IPS-18c (cell line): ENCODE data around the gene INSM1.

Experiments used
- H3K4me3 ChIP-seq: 2 replicates; pipeline ENCODE4 v1.7.0; 2013; ENCODE audit warnings: low read depth, mild to moderate bottlenecking, low read length, moderate library complexity; ENCODE audit not compliant: insufficient read depth
- H3K9me3 ChIP-seq: one replicate; pipeline ENCODE4 v1.6.1; 2013; ENCODE audit warnings: mild to moderate bottlenecking, low read length, moderate library complexity; ENCODE audit not compliant: control insufficient read depth, insufficient read depth

The INSM1 gene

GRCh38 chr20:20371083-20371482 lies 3.2 kb downstream of the INSM1 start:
- Histone ChIP-seq H3K4me3 (no peak overlapping the region), H3K9me3 (no peaks in the 10 kb centered on the region)

DNA sequence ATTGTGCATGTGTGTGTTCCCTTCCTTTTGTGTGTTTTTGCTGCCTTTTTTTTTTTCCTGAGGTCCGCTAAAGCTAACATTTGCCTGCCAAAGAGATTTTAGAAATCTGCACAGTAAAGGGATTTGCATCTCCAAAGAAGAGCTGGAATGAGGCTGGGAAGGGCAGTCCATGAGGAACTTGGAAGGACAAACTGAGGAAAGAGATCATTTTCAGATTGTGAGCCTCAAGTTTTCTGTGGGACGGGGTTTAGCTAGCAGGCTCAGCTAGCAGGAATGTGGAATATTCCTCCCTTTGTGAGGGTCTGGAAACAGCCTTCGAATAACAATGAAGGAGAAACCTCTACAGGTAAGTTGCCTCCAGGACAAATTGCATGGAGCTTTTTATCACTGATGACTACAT lies 3.8 kb downstream of the INSM1 start:
- Histone ChIP-seq H3K9me3 (no peaks in the 10 kb centered on the region), H3K4me3 (no peak overlapping the region)

- Histone ChIP-seq H3K9me3 (no peaks in the 10 kb centered on the region), H3K4me3 (no peak overlapping the region)
Observed at GRCh38 chr20:20373091-20373571, 5.2 kb downstream of the INSM1 start.

- peaks cover under 1% of the 10 kb centered on the region for H3K9me3 ChIP-seq
- H3K4me3 ChIP-seq = no peak overlapping the region
Observed at GRCh38 chr20:20375862-20376261, 8.0 kb downstream of the INSM1 start.

DNA sequence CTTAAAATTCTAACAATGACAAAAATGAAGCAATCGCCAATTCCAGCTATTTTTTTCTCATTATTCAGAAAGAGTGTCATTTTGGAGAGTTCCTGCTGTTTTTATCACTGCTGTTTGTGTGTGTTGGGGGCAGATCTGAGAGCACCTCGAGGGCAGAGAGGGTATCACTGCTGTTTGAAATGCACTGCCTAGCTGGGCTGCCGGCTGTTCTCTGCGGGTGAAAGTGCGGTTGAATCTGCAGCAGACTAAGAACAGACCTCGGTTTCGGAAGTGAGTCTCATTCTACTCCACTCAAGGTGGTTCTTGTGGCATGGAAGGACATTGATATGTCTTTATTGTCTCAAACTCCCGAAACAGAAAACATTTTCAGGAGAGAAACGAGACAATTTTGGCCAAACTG lies 18.3 kb downstream of the INSM1 start:
- no peak overlapping the region for H3K4me3 ChIP-seq
- no peaks in the 10 kb centered on the region for H3K9me3 ChIP-seq

- H3K9me3 ChIP-seq = no peaks in the 10 kb centered on the region
- no peak overlapping the region for H3K4me3 ChIP-seq
Observed at GRCh38 chr20:20390393-20390792, 22.5 kb downstream of the INSM1 start.

DNA sequence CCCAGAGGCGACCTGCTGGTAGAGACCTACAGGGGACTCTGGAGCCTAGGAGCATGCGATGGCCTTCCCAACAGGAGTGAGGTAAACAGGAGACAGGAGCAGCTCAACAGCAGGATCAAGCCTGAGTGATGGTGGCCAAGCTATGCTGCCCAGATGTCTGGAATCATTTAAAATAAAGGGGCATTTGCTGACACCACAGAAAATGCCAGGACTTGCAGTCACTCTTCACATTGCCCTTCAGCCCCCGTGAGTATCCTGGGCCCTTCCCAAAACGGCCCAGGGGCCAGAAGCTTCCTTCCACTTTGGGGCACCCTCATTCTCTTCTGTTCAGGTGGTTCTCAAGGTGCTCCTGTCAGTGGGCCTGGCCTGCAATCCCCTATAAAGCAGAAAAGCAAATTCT lies 23.2 kb downstream of the INSM1 start:
- Histone ChIP-seq H3K9me3 (no peaks in the 10 kb centered on the region), H3K4me3 (no peak overlapping the region)

- no peak overlapping the region for H3K4me3 ChIP-seq
- H3K9me3 ChIP-seq = no peaks in the 10 kb centered on the region
Observed at GRCh38 chr20:20391766-20392165, 23.9 kb downstream of the INSM1 start.

DNA sequence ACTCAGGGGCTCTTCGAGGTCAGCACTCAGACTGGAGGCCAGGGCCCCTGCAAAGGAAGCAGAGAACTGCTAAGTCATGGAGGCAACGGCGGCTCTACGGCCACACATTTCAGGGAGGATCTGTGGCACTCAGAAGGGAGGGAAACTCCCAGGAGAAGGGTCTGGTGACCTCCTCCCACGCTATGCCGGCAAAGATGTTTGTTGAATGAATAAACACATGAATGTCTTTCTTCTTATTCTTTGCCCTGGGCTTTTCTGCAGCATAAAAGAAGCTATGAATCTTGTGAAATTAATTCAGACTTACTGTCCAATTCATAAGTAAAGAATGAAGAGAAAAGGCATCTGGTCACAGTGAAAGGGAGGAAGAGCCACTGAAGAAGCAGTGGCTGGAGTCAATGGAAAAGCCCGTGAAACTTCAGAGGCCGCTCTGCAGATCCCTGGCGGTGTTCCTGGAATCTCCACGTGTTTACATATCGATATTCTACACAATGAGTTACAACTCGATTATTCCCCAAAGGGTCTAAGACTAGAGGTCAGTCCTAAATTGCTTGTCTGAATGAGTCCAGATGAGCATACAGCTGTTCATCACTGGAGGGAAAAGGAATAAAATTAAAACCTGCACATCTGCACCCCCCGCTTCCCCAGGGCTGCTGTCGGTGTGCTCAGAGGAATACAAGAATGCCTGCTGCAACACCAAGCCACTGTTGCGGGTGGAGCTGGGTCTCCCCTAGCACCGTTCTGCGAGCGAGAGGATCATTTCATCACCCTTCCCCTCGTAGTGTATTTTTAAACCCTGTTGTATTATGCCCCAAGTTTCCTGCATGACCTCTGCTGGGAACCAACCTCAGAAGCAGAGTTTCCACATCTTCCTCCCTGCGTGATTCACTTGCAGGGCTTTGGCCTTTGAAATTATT lies 25.6 kb downstream of the INSM1 start:
- Histone ChIP-seq H3K9me3 (no peaks in the 10 kb centered on the region), H3K4me3 (no peak overlapping the region)

DNA sequence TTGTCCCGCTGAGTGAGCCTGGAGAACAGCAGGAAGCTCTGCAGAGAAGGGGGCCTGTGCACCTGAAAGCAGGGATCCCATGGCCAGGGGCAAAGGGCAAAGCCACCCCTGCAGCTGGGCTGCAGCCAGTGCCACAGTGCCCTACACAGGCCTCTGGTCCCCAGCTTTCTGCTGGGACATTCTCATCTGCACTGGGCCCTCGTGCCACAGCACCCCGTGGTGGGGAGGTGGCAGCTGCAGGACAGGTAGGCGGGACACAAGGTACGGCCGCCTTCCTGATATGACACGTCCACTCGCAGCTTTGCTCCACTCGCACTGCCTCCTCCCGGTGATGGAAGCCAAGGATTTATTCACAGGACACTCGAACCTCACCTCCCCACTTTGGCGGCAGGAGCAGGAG lies 27.2 kb downstream of the INSM1 start:
- H3K4me3 ChIP-seq = no peak overlapping the region
- peaks cover 2% of the 10 kb centered on the region for H3K9me3 ChIP-seq

DNA sequence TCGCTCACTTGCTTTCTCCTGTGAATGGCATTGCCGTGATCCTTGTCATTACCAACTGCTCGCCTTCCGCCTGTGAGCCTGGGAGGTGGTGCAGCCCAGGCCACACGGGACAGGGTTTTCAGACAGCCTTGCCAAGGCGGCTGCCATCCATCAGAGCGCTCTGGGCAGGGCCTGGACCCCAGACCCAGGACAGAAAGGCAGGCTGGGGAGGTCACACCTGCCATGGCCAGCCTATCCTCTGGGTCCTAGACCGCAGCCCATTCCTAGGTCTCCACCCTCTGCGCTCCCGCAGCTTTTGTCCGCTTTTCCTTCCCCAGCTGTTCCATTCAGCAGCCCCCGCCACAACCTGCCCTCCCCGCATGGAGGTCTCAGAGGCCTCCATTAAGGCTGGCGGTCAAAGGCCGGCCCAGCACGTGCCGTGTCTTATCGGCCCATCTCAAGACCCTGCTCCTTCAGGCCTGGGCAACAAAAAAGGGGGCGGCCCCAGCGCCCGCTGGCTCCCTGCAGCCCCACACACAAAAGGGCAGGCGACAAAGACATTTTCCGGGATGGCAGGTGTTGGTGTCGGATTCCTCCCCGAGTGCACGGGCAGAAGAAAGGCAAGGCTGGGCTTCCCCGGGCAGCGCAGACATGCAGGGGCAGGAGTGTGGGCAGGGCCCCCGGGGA lies 28.1 kb downstream of the INSM1 start:
- Histone ChIP-seq H3K4me3 (no peak overlapping the region), H3K9me3 (peaks cover 2% of the 10 kb centered on the region)

DNA sequence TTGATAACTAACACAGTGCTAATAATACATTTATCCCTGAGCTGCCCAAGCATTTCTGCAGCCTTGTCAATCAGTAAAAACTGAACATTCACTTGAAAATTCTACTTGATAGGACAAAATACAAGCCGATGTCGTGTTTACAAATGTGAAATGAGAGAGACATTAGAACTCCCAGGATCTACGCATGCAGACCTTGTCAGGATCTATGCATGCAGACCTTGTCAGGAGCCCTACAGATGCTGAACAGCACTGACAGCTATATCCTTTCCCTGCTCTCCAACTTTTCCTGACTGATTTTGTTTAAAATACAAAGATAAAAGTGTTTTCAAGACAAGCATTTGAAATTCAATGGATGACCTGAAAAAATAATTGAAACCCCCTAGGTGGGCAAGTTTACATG lies 28.9 kb downstream of the INSM1 start:
- H3K9me3 ChIP-seq = peaks cover 2% of the 10 kb centered on the region
- H3K4me3 ChIP-seq = no peak overlapping the region

DNA sequence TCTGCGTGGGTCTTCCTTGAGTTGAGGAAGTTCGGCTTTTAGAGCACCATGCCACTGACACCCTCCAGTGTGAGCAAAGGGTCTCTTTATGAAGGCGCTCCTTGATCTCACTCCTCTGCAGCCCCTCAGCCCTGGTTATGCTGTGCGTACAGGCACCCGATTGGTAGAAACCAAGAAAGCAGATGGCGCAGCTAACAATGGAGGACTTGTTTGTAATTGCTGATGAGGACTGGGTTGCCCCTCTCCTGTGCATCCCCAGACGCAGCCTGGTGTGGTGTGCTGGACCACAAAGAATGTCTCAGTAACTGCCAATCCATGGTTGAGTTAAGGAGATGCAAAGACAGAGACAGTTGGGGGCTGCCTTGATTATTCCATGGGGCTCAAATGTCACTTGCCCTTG lies 30.2 kb downstream of the INSM1 start:
- no peak overlapping the region for H3K4me3 ChIP-seq
- H3K9me3 ChIP-seq = peaks cover 2% of the 10 kb centered on the region

- Histone ChIP-seq H3K4me3 (no peak overlapping the region), H3K9me3 (peaks cover 2% of the 10 kb centered on the region)
Observed at GRCh38 chr20:20399531-20400500, 31.9 kb downstream of the INSM1 start.

- Histone ChIP-seq H3K4me3 (no peak overlapping the region), H3K9me3 (peaks cover 2% of the 10 kb centered on the region)
Observed at GRCh38 chr20:20401991-20402390, 34.1 kb downstream of the INSM1 start.

DNA sequence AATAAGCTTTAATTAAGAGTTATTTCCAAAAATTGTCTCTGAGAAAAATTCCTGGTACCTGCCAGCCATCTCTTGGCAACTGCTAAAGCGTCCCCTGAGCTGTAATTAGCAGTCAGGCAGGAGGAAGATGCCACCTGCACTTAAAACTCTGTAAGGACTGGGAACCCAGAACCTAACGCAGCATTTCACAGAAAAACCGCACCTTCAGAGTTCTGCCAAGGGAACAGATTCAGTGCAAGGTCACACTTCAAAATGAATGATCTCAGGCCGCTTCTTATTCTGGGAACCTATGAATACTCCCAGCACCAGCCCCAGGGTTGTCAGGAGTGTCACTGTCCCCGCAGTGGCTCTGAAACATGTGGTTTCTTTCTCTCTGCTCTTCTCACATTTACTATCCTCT lies 36.7 kb downstream of the INSM1 start:
- Histone ChIP-seq H3K9me3 (no peaks in the 10 kb centered on the region), H3K4me3 (no peak overlapping the region)

GRCh38 chr20:20405623-20406022 lies 37.7 kb downstream of the INSM1 start:
- no peaks in the 10 kb centered on the region for H3K9me3 ChIP-seq

More at GRCh38 chr20:20405623-20406022, 37.7 kb downstream of the INSM1 start:
- H3K4me3 ChIP-seq = no peak overlapping the region
